Lower leg skin (tissue), 3 donors: ENCODE data around the gene ACOX1.

ENCODE experiments used
- POLR2A ChIP-seq, 2 donors: fragments of 450-650 bp; IDR thresholded peaks; one replicate each; pipeline ENCODE4 v1.6.1; 2016 to 2017; ENCODE audit warnings: antibody characterized with exemption in 2 of 2, mild to moderate bottlenecking in 1 of 2, moderate library complexity in 1 of 2
- TF ChIP-seq, protein P1 (sequence below), 3 donors: fragments of 450-650 bp; IDR thresholded peaks; one replicate each; pipeline ENCODE4 v1.5.1; 2016; ENCODE audit warnings: antibody characterized with exemption in 3 of 3, mild to moderate bottlenecking in 3 of 3, moderate library complexity in 2 of 3

DNA sequence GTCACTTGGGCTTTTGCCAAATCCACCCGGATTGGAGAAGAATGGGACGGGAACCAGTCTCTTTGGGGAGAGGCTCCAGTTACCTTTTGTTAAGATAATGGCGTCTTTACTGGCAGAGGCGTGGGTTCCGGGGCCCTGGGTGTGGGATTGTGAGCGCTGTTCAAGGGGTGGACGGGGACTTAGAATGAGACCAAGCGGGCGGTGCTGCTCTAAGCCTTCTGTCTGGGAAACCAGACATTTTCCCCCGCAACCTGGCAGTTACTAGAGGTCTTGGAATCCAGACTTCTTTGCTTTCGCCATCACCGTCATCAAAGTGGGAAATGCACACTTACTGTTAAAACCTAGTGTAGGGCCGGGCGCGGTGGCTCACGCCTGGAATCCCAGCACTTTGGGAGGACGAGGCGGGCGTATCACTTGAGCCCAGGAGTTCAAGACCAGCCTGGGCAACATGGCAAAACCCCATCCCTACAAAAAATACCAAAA is 780 bp upstream of the ACOX1 start:
- TF ChIP-seq, protein P1, sequence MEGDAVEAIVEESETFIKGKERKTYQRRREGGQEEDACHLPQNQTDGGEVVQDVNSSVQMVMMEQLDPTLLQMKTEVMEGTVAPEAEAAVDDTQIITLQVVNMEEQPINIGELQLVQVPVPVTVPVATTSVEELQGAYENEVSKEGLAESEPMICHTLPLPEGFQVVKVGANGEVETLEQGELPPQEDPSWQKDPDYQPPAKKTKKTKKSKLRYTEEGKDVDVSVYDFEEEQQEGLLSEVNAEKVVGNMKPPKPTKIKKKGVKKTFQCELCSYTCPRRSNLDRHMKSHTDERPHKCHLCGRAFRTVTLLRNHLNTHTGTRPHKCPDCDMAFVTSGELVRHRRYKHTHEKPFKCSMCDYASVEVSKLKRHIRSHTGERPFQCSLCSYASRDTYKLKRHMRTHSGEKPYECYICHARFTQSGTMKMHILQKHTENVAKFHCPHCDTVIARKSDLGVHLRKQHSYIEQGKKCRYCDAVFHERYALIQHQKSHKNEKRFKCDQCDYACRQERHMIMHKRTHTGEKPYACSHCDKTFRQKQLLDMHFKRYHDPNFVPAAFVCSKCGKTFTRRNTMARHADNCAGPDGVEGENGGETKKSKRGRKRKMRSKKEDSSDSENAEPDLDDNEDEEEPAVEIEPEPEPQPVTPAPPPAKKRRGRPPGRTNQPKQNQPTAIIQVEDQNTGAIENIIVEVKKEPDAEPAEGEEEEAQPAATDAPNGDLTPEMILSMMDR (IDR thresholded peaks at IDR 0.05): no peak
- TF ChIP-seq POLR2A (IDR thresholded peaks at IDR 0.05): no peak
